HG03045 (cell line): ENCODE results near the gene CLK4.

Experiments used
- ATAC-seq: cut with Tn5 transposase; IDR thresholded peaks from one replicate; pipeline ENCODE4 v1.9.1; 2021; ENCODE audit warnings: mild to moderate bottlenecking, moderate library complexity; ENCODE audit not compliant: unreplicated experiment

CLK4 gene

DNA sequence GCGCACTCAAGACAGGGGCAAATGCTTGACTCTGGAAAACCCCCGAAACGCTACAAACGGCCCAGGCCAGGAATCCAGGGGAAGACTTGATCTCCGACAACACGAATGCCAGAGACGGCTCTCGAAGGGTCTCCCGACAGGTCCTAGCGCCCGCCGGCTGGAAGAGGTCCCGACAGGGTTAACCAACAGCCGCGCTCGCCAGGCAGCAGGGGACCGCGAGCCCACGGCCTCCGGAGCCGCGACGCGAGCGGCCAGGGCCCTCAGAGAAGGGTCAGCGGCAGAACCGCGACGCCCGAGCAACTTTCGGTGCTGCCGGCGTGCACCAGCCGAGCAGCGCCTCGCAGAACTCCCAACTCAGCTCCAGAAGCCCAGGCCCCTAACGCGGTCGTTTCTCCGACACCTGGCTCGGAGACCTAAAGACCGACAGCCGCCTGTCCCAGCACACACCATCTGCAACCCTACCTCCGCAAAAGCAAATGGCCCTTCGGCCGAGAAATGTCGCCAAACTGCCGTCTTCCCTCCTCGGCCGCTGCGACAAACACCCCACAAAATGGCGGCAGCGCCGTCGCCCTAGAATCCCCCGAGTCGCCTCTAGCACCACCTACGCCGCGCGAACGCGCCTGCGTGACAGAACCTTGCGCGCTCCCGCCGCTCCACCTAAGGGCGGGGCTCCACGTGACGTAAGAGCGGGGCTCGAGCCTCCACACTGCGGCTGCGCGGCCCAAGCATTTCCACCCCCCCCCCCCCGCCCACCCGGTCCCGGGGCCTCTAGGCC, at the start of gene CLK4:
Gene CLK4 (minus strand): TSS at position 567 of the 775 bp plus-strand sequence. CDS start 3,634 bp downstream, outside the sequence.
- peak; percentile 81 for ATAC-seq

GRCh38 chr5:178675922-178676321, 49.1 kb upstream of the CLK4 start:
- ATAC-seq: no peak

DNA sequence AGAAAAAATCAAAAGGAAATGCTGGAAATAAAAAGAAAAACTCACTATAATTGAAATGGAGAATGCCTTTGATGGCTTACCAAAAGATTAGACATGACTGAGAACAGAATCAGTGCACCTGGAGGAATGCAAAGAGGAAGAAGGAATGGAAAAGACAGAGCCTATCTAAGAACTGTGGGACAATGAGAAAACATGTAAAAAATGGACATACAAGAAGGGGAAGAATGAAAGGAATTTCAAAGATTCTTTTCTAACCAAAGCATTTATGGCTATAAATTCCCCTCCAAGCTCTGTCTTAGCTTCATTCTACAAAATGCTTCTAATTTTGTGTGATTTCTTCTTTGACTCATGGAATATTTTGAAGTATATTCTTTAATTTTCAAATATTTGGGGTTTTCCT, 47.5 kb upstream of the CLK4 start:
- no peak for ATAC-seq

- ATAC-seq: no peak
Observed at GRCh38 chr5:178673801-178674295, 47.0 kb upstream of the CLK4 start.

GRCh38 chr5:178672630-178673029, 45.8 kb upstream of the CLK4 start:
- ATAC-seq: no peak

DNA sequence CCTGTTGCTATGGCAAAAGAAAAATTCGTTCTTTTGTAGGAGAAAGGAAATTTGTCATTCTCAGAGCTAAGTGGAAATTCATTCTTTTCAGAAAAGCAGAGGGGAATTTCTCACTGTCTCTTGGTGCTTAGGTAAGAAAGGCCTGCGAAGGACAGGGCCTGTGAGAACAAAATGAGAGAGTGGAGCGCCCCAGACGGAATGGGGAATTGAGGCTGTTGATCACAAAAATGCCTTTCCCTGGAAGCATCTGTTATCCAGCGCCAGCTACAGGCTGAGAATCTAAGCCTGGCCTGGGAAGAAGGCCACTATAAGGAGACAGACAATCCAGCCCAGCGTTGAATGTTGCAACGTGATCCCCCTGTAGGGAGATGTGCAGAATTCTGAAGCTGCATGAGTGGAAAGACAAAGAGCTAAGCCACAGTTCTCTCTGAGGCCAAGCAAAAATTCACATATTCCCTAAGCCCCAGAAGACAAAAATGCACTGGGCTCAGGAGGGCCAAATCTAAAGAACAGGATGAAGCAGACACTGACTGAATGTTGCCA, 44.8 kb upstream of the CLK4 start:
- no peak for ATAC-seq

GRCh38 chr5:178670351-178670885, 43.6 kb upstream of the CLK4 start:
- ATAC-seq: no peak

GRCh38 chr5:178668579-178668978, 41.7 kb upstream of the CLK4 start:
- no peak for ATAC-seq

GRCh38 chr5:178667688-178668087, 40.8 kb upstream of the CLK4 start:
- no peak for ATAC-seq

DNA sequence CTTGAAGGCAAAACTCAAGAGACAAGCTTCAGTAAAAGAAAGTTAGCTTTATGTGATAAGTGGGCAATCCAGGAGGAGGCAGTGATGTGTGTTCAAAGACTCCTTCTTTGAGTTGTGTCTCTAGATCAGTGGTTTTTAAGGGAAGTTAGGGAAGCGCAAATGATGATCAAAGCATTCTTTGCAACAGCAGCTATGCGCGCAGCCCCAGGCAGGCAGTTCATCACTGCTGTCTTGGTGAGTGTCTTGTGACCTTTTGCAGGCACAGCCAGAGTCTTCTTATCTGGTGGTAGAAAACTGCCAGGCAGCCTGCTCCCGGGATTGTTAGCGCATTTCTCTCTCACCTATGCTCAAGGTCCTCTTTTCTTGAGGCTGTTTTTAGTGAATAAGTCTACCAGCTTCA, 40.3 kb upstream of the CLK4 start:
- ATAC-seq: no peak

- no peak for ATAC-seq
Observed at GRCh38 chr5:178664141-178664540, 37.3 kb upstream of the CLK4 start.

GRCh38 chr5:178662541-178662860, 35.7 kb upstream of the CLK4 start:
- ATAC-seq: no peak

GRCh38 chr5:178661836-178662540, 35.1 kb upstream of the CLK4 start:
- ATAC-seq: no peak

DNA sequence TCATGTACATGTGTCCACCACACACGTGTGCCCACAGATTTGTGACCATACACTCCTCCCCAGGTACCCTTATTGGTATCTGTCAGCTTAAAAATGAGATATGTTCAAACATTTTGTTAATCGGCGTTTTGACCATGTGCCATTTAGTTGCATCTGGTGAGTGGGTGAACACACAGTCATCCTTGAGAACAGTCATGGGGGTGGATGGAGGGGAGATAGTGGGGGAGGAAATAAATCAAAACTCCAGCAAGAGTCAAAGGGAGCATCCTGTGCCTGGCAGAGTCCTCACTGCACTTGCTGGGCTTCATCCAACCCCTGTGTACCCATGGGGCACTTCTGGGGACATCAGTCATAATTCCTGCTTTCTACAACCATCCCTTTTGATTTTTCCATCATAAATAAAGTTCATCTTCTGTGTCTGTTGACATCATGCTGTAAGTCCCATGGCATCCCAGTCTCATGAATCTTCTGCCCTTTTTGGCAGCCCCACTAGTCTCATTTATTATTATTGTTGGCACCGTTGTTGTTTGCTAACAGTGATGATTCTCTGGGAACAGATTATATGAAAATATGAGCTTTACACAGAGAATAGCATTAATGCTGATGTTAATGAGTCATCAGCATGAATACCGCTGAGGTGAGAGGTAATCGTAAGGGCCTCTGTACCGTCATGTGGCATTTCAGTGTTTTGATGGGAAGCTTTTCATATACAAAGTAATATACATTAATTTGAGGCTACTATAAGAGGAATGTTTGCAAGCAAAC, 24.4 kb upstream of the CLK4 start:
- ATAC-seq: no peak

- no peak for ATAC-seq
Observed at GRCh38 chr5:178650214-178650613, 23.4 kb upstream of the CLK4 start.

- ATAC-seq: no peak
Observed at GRCh38 chr5:178649580-178649979, 22.7 kb upstream of the CLK4 start.

DNA sequence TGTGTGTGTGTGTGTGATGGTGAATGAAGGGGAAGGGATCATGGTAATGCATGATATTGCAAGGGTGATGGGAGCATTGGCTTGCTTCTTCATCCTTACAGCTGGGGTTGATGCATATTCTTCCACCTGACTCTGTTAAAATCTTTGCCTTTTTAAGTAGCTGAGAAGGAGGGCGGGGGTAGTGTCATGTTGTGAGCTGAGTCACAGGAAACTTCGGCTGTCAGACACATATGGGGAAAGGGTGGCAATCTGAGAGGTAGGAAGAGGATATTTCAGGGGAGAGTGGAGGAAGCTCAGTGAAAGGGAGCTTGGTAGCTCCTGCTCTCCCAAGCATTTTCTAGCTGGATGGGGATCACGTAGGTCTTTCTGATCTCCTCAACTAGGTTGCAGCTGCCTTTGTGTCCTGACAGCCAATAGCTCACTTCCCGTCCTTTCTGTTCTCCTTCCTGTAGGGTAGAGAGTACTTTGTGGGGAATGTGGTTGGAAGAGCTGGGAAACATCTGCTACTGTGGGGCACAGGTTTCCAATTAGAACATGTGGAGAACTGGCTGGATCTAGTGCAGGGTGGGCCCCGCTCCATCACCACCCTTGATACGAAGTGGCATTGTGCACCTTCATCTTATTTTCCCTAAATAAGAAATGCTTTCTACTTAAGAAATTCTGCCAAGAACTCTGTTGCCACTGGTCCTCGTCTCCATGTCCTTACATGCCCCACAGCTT, 18.1 kb upstream of the CLK4 start:
- no peak for ATAC-seq

- no peak for ATAC-seq
Observed at GRCh38 chr5:178642351-178642909, 15.6 kb upstream of the CLK4 start.

DNA sequence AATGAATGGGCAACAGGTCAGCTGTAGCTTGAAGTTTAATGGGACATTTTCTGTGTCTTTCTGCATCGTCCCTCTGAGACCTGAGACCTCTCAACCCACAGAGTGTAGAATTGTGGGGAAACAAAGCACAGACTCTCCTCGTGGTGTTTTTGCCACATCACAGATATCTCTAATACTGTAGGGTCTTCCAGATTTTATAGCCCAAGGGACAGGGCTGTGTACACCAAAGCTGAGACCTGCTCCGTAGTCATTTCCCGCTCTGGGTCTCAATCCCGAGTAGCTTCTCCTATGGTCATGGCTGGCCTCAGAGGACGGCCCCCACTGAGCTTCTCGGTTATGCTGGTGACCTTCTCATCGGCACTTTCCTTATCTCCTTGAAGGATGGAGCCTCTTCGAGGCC, 14.9 kb upstream of the CLK4 start:
- no peak for ATAC-seq
